HT1080 (cell line): ENCODE measurements around the gene ACKR3. TPM values are rescaled to one million over a fixed set of nuclear protein-coding genes. Genes with fewer than 3 reads are reported as not detected.

Source experiments
- DNase-seq: peaks from one replicate; pipeline ENCODE4 v3.0.0-alpha.2; 2015; ENCODE audit warnings: low read depth
- total RNA-seq: library from RNA; depleted of rRNA; stranded (reverse); fragments of >200 nt; shearing (Covaris generic); gene quantifications from 2 replicates; pipeline ENCODE4 v1.2.3, GENCODE V29; 2014

The ACKR3 gene
- total RNA-seq, 1 experiment from 2014 or later: not detected

- DNase-seq: no peak
Measured at GRCh38 chr2:236583621-236584203, 14.1 kb downstream of the ACKR3 start.

GRCh38 chr2:236584521-236585384 lies 15.1 kb downstream of the ACKR3 start:
- DNase-seq: no peak

- no peak for DNase-seq
Measured at GRCh38 chr2:236585966-236586365, 16.3 kb downstream of the ACKR3 start.

- DNase-seq: no peak
Measured at GRCh38 chr2:236587861-236588815, 18.5 kb downstream of the ACKR3 start.

GRCh38 chr2:236588932-236589592 lies 19.4 kb downstream of the ACKR3 start:
- DNase-seq: no peak

GRCh38 chr2:236590846-236591245 lies 21.2 kb downstream of the ACKR3 start:
- no peak for DNase-seq

- no peak for DNase-seq
Measured at GRCh38 chr2:236592821-236593220, 23.2 kb downstream of the ACKR3 start.

GRCh38 chr2:236593531-236593930 lies 23.9 kb downstream of the ACKR3 start:
- DNase-seq: no peak

GRCh38 chr2:236593956-236594355 lies 24.3 kb downstream of the ACKR3 start:
- DNase-seq: no peak

- DNase-seq: no peak
Measured at GRCh38 chr2:236597629-236598028, 28.0 kb downstream of the ACKR3 start.

GRCh38 chr2:236599059-236599458 lies 29.4 kb downstream of the ACKR3 start:
- no peak for DNase-seq

GRCh38 chr2:236600158-236600557 lies 30.5 kb downstream of the ACKR3 start:
- no peak for DNase-seq

- DNase-seq: no peak
Measured at GRCh38 chr2:236600892-236601291, 31.3 kb downstream of the ACKR3 start.

GRCh38 chr2:236601316-236602202 lies 31.9 kb downstream of the ACKR3 start:
- no peak for DNase-seq

- no peak for DNase-seq
Measured at GRCh38 chr2:236602678-236603077, 33.1 kb downstream of the ACKR3 start.

- no peak for DNase-seq
Measured at GRCh38 chr2:236603361-236604015, 33.9 kb downstream of the ACKR3 start.

- no peak for DNase-seq
Measured at GRCh38 chr2:236604575-236605344, 35.1 kb downstream of the ACKR3 start.

GRCh38 chr2:236605345-236605734 lies 35.7 kb downstream of the ACKR3 start:
- no peak for DNase-seq

GRCh38 chr2:236606023-236606422 lies 36.4 kb downstream of the ACKR3 start:
- DNase-seq: no peak
